ENCODE data around the gene LRRC8C.

- TF ChIP-seq CTCF (IDR thresholded peaks at IDR 0.05; ENCODE audit: low read depth, low read length, poor library complexity, severe bottlenecking) = peak; percentile 93
- TF ChIP-seq EZH2phosphoT487 (IDR thresholded peaks at IDR 0.05; ENCODE audit: borderline replicate concordance, low read length) = no peak
Observed at GRCh38 chr1:89762779-89763648, 130.1 kb downstream of the LRRC8C start.

Measured in DOHH2 (cell line).